ENCODE data around the gene B3GNT5. TPM values are rescaled to one million over a fixed set of nuclear protein-coding genes. Genes with fewer than 3 reads are reported as not detected.
A peak's percentile ranks its signal among the peaks of the same experiment; 100 is the strongest.

B3GNT5 gene
- total and polyA plus RNA-seq, 9 of the 15 experiments (the other 6 are each of a cell fraction or from before 2014, with no cell fraction given): 8.8 to 23.8 (median 14.4) TPM

DNA sequence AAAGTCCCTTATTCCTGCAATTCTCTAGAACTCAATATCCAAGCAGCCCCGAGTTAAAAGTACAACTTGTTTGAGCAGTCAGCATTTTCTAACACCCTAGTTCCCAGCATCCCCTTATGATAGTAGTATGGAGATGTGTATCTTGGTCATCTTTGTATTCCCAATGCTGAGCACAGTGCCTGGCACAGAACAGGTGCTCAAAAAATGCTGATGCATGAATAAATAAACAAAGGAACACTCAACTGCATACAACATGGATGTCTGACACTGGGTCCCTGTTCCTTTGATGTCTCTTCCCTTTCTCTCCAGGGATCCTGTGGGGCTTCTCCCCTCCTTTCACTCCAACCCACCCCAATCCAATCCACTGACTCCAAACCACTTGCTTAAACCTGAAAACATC is 23.9 kb upstream of the B3GNT5 start:
- Histone ChIP-seq H3K4me3 (no peak overlapping the region), H3K27me3 (ENCODE audit: control insufficient read depth in 2 of 2, insufficient read depth in 2 of 2, low read length in 2 of 2) (no peaks in the 10 kb centered on the region), H3K9me3 (replicated peaks; ENCODE audit: control insufficient read depth, insufficient read depth, low read depth, low read length) (no peaks in the 10 kb centered on the region), H2AFZ (ENCODE audit: low read depth, low read length) (no peak overlapping the region), H3K4me2 (ENCODE audit: insufficient read depth, low read length) (no peak overlapping the region), H3K9ac (ENCODE audit: insufficient read depth in 1 of 2, low read depth in 2 of 2, low read length in 2 of 2) (no peak overlapping the region), H3K79me2 (ENCODE audit: control insufficient read depth, insufficient read depth, low read length) (no peaks in the 10 kb centered on the region), H3K9me1 (ENCODE audit: control insufficient read depth, insufficient read depth, low read length) (no peaks in the 10 kb centered on the region), H3K36me3 (ENCODE audit: control insufficient read depth, insufficient read depth, low read length) (no peaks in the 10 kb centered on the region), H3K4me1 (replicated peaks in 1 of 2; ENCODE audit: control insufficient read depth in 2 of 2, insufficient read depth in 2 of 2, low read length in 2 of 2) (peaks cover 6 to 16% of the 10 kb centered on the region in 2 experiments; a peak in 4 of 5 replicates), H4K20me1 (replicated peaks; ENCODE audit: control insufficient read depth, insufficient read depth, low read length) (no peaks in the 10 kb centered on the region), H3K27ac (ENCODE audit: extremely low read depth, low read depth, low read length) (no peak overlapping the region)
- ChIA-PET CTCF (ENCODE audit: low intra/inter-chr PET ratio) (no interaction called here), POLR2A (interaction anchor here (1.3 kb wide), 1 partner anchor 17 kb away, joined by 3 read pairs; no protein-coding TSS in a partner anchor)
- intact Hi-C loops (cut with micrococcal nuclease) (no loop called here), in situ Hi-C loops (cut with MboI) (no loop called here)
- WGBS (ENCODE audit: insufficient coverage, low coverage, missing lambda C conversion rate): 36% methylated on average over 1 of the region's 1 CpG
- FAIRE-seq (no peak), DNase-seq (ENCODE audit: extremely low read depth in 1 of 4, low spot score in 3 of 4) (no peak), ATAC-seq (no peak)
- no TSS peak for BruUV-seq (replicated peaks)
- TF ChIP-seq RHOXF2B (CRISPR knock-in tag; conservative IDR thresholded peaks at IDR 0.05) (no peak), NFYB (IDR thresholded peaks at IDR 0.05; ENCODE audit: extremely low read depth, insufficient read length) (no peak), POLR2H (tag; IDR thresholded peaks at IDR 0.05; ENCODE audit: low read depth) (no peak), C11orf30 (IDR thresholded peaks at IDR 0.05; ENCODE audit: low read depth) (peak; percentile 88), ZNF282 (CRISPR knock-in tag; IDR thresholded peaks at IDR 0.05) (no peak), MAFG (tag; conservative IDR thresholded peaks at IDR 0.05) (peak; percentile 71), MYBL2 (IDR thresholded peaks at IDR 0.05; ENCODE audit: low read depth) (no peak), MYBL2 (CRISPR knock-in tag; IDR thresholded peaks at IDR 0.05; ENCODE audit: borderline replicate concordance) (no peak), MAFK (IDR thresholded peaks at IDR 0.05; ENCODE audit: low read length) (peak; percentile 65), BRCA1 (IDR thresholded peaks at IDR 0.05) (no peak), BRCA1 (CRISPR knock-in tag; IDR thresholded peaks at IDR 0.05) (no peak), SMARCA5 (IDR thresholded peaks at IDR 0.05) (no peak), ZEB2 (IDR thresholded peaks at IDR 0.05) (no peak), TRIM28 (IDR thresholded peaks at IDR 0.05) (no peak), MTA3 (IDR thresholded peaks at IDR 0.05; ENCODE audit: borderline replicate concordance) (no peak), RUNX1 (IDR thresholded peaks at IDR 0.05; ENCODE audit: low read depth) (no peak), ZNF316 (IDR thresholded peaks at IDR 0.05) (peak; percentile 90), POLR3G (IDR thresholded peaks at IDR 0.05; ENCODE audit: extremely low read depth, insufficient read length, insufficient replicate concordance) (no peak), FOXA1 (IDR thresholded peaks at IDR 0.05; ENCODE audit: borderline replicate concordance) (no peak), ZNF778 (CRISPR knock-in tag; IDR thresholded peaks at IDR 0.05) (no peak), FOXK1 (CRISPR knock-in tag; IDR thresholded peaks at IDR 0.05; ENCODE audit: borderline replicate concordance) (no peak)
- TF ChIP-seq, protein P1, sequence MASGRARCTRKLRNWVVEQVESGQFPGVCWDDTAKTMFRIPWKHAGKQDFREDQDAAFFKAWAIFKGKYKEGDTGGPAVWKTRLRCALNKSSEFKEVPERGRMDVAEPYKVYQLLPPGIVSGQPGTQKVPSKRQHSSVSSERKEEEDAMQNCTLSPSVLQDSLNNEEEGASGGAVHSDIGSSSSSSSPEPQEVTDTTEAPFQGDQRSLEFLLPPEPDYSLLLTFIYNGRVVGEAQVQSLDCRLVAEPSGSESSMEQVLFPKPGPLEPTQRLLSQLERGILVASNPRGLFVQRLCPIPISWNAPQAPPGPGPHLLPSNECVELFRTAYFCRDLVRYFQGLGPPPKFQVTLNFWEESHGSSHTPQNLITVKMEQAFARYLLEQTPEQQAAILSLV (tag; IDR thresholded peaks at IDR 0.05): no peak
- TF ChIP-seq, protein P2, sequence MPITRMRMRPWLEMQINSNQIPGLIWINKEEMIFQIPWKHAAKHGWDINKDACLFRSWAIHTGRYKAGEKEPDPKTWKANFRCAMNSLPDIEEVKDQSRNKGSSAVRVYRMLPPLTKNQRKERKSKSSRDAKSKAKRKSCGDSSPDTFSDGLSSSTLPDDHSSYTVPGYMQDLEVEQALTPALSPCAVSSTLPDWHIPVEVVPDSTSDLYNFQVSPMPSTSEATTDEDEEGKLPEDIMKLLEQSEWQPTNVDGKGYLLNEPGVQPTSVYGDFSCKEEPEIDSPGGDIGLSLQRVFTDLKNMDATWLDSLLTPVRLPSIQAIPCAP (CRISPR knock-in tag; IDR thresholded peaks at IDR 0.05; ENCODE audit: borderline replicate concordance): no peak
- TF ChIP-seq, protein P3, sequence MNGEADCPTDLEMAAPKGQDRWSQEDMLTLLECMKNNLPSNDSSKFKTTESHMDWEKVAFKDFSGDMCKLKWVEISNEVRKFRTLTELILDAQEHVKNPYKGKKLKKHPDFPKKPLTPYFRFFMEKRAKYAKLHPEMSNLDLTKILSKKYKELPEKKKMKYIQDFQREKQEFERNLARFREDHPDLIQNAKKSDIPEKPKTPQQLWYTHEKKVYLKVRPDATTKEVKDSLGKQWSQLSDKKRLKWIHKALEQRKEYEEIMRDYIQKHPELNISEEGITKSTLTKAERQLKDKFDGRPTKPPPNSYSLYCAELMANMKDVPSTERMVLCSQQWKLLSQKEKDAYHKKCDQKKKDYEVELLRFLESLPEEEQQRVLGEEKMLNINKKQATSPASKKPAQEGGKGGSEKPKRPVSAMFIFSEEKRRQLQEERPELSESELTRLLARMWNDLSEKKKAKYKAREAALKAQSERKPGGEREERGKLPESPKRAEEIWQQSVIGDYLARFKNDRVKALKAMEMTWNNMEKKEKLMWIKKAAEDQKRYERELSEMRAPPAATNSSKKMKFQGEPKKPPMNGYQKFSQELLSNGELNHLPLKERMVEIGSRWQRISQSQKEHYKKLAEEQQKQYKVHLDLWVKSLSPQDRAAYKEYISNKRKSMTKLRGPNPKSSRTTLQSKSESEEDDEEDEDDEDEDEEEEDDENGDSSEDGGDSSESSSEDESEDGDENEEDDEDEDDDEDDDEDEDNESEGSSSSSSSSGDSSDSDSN (IDR thresholded peaks at IDR 0.05; ENCODE audit: borderline replicate concordance in 1 of 2, low read depth in 2 of 2, low read length in 2 of 2): no peak
